DOHH2 (cell line): ENCODE data around the gene GNGT2.

ENCODE experiments used
- H3F3A ChIP-seq: fragments of 200-600 bp; sonication (generic), shearing (Covaris generic); 2 replicates; pipeline ENCODE4 v1.6.0; 2016; ENCODE audit warnings: antibody characterized with exemption, mild to moderate bottlenecking; ENCODE audit not compliant: control insufficient read depth, insufficient read depth
- H3K27ac ChIP-seq: fragments of 200-600 bp; sonication (generic); 2 replicates; pipeline ENCODE4 v1.5.1; 2014; ENCODE audit warnings: low read depth, mild to moderate bottlenecking, low read length, moderate library complexity
- H3K27me3 ChIP-seq: fragments of 200-600 bp; sonication (generic); 2 replicates; pipeline ENCODE4 v1.6.1; 2014; ENCODE audit warnings: mild to moderate bottlenecking, low read length, mixed read lengths; ENCODE audit not compliant: control insufficient read depth
- H3K36me3 ChIP-seq: fragments of 200-600 bp; sonication (generic); 2 replicates; pipeline ENCODE4 v1.6.1; 2014; ENCODE audit warnings: mild to moderate bottlenecking, low read length, moderate library complexity, mixed read lengths; ENCODE audit not compliant: control insufficient read depth
- H3K4me1 ChIP-seq: fragments of 200-600 bp; sonication (generic); 2 replicates; pipeline ENCODE4 v1.6.1; 2014; ENCODE audit warnings: mild to moderate bottlenecking, low read length, mixed read lengths; ENCODE audit not compliant: control insufficient read depth
- H3K4me2 ChIP-seq: fragments of 200-600 bp; sonication (generic); 2 replicates; pipeline ENCODE4 v1.6.0; 2014; ENCODE audit warnings: mild to moderate bottlenecking, low read length, moderate library complexity
- H3K4me3 ChIP-seq: fragments of 200-600 bp; sonication (generic); 2 replicates; pipeline ENCODE4 v1.5.1; 2014; ENCODE audit warnings: mild to moderate bottlenecking, low read length, mixed read lengths
- H3K79me2 ChIP-seq: fragments of 200-600 bp; sonication (generic); 2 replicates; pipeline ENCODE4 v1.6.1; 2014; ENCODE audit warnings: mild to moderate bottlenecking, low read length, mixed read lengths; ENCODE audit not compliant: control insufficient read depth
- H3K9me2 ChIP-seq: fragments of 200-600 bp; sonication (generic); replicated peaks from 2 replicates; pipeline ENCODE4 v1.6.1; 2014; ENCODE audit warnings: mild to moderate bottlenecking, low read length, mixed read lengths; ENCODE audit not compliant: control insufficient read depth
- H3K9me3 ChIP-seq: fragments of 200-600 bp; sonication (generic); 2 replicates; pipeline ENCODE4 v1.6.1; 2014; ENCODE audit warnings: antibody characterized with exemption, low read length, mixed read lengths; ENCODE audit not compliant: control insufficient read depth, insufficient read depth
- H4K20me1 ChIP-seq: fragments of 200-600 bp; sonication (generic); 2 replicates; pipeline ENCODE4 v1.6.0; 2014; ENCODE audit warnings: low read depth, mild to moderate bottlenecking, antibody characterized with exemption, low read length, moderate library complexity; ENCODE audit not compliant: control insufficient read depth, insufficient read depth
- EZH2phosphoT487 ChIP-seq: fragments of 200-600 bp; sonication (generic); IDR thresholded peaks from 2 replicates; pipeline ENCODE4 v1.6.1; 2017; ENCODE audit warnings: borderline replicate concordance, mild to moderate bottlenecking, antibody characterized with exemption, low read length, moderate library complexity, mixed read lengths
- TF ChIP-seq, protein P1 (sequence below): fragments of 200-600 bp; sonication (generic); IDR thresholded peaks from one replicate; pipeline ENCODE4 v1.5.1; 2014; ENCODE audit warnings: antibody characterized with exemption, mild to moderate bottlenecking, low read depth, low read length; ENCODE audit not compliant: poor library complexity, severe bottlenecking

The GNGT2 gene

DNA sequence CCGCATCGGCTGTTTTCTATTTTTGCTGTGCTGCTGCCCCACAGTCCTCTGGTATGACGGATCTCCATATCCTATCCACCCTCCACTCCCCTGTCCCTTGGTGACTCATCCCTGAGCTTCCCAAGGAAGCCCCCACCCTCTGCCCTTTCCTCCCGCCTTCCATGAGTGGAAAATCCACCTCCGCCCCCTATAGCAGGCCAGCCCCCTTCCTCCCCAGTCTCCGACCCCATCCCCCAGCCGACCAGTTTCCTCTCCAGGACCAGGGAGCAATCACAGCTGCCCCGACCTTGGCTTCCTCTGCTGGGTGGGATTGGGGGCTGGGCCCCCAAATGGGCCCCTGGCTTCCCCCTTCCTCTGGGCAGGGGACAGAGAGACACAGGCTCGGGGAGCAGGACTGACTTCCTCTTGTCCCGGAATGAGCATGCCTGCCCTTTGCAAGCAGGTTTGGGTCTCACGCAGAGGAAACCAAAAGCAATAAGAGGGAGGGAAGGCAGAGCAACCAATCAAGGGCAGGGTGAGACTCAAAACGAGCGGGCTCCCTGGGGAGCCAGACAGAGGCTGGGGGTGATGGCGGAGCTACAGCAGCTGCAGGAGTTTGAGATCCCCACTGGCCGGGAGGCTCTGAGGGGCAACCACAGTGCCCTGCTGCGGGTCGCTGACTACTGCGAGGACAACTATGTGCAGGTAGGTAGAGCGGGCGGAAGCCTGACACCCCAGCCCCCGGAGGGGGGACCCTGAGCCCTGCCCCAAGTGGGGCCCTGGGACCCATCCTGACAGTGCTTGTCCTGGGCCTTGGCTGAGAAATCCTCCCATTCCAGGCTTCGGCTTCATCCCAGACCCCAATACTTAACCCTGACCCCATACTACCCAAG is at the start of gene GNGT2, which contains the start of gene ABI3:
Gene GNGT2 (minus strand): TSS at position 417 of the 872 bp plus-strand sequence. CDS start 3,152 bp downstream, outside the sequence.
Gene ABI3 (plus strand): TSS at position 550 of the 872 bp plus-strand sequence. CDS start 18 bp downstream, at position 568.
- Histone ChIP-seq H3K27ac (peak within 1 kb of the TSS; percentile 90), H3K27me3 (no peaks in the 10 kb centered on the region), H3K4me3 (peak within 1 kb of the TSS; percentile 89), H4K20me1 (no peaks in the 10 kb centered on the region), H3K9me2 (no peaks in the 10 kb centered on the region), H3K79me2 (peaks cover 55% of the 10 kb centered on the region), H3K4me2 (peak within 1 kb of the TSS; percentile 74), H3F3A (peaks cover 36% of the 10 kb centered on the region), H3K4me1 (peaks cover 60% of the 10 kb centered on the region), H3K36me3 (peaks cover 29% of the 10 kb centered on the region), H3K9me3 (no peaks in the 10 kb centered on the region)
- no peak for TF ChIP-seq EZH2phosphoT487
- TF ChIP-seq, protein P1, sequence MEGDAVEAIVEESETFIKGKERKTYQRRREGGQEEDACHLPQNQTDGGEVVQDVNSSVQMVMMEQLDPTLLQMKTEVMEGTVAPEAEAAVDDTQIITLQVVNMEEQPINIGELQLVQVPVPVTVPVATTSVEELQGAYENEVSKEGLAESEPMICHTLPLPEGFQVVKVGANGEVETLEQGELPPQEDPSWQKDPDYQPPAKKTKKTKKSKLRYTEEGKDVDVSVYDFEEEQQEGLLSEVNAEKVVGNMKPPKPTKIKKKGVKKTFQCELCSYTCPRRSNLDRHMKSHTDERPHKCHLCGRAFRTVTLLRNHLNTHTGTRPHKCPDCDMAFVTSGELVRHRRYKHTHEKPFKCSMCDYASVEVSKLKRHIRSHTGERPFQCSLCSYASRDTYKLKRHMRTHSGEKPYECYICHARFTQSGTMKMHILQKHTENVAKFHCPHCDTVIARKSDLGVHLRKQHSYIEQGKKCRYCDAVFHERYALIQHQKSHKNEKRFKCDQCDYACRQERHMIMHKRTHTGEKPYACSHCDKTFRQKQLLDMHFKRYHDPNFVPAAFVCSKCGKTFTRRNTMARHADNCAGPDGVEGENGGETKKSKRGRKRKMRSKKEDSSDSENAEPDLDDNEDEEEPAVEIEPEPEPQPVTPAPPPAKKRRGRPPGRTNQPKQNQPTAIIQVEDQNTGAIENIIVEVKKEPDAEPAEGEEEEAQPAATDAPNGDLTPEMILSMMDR, result no peak

DNA sequence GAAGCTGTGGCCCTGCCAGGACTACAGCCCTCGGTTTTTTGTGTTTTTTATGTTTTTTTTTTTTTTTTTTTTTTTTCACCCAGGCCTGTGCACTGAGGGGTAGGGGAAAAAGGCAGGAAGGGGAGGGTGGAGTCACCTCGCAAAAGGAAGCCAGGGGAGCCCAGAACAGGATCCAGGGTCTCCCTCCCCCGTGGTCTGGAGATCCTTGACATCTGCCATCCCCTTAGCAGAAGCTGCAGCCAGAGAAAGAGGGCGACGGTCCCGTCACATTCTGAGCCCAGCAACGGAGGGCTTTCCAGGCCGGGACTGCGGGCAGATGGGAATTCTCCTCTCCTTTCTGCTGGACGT is 49.3 kb upstream of the GNGT2 start:
- no peak for TF ChIP-seq EZH2phosphoT487
- TF ChIP-seq, protein P1, result no peak
- no peaks in the 10 kb centered on the region for H3K36me3 ChIP-seq
- peak overlapping the region; percentile 60 for H3K4me3 ChIP-seq
- H4K20me1 ChIP-seq, result no peaks in the 10 kb centered on the region
- no peaks in the 10 kb centered on the region for H3F3A ChIP-seq
- no peak overlapping the region for H3K27ac ChIP-seq
- H3K27me3 ChIP-seq, result peaks cover 15% of the 10 kb centered on the region
- H3K4me1 ChIP-seq, result peaks cover 12% of the 10 kb centered on the region
- peak overlapping the region; percentile 80 for H3K4me2 ChIP-seq
- H3K79me2 ChIP-seq, result no peaks in the 10 kb centered on the region
- H3K9me3 ChIP-seq, result no peaks in the 10 kb centered on the region
- H3K9me2 ChIP-seq, result no peaks in the 10 kb centered on the region

DNA sequence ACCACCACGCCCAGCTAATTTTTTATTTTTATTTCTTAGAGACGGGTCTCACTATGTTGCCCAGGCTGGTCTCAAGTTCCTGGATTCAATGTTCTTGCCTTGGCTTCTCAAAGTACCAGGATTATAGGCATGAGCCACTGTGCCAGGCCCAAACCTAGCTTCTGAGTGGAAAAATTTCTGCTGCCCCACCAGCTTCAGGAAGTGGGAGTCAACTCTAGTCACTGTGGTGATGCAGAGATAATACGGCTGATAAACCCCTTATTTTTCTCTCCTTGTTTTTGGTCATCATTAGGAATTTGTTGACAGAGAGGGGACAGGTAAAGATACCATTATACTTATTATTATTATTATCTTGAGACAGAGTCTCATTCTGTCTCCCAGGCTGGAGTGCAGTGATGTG is 48.0 kb upstream of the GNGT2 start:
- no peaks in the 10 kb centered on the region for H4K20me1 ChIP-seq
- no peaks in the 10 kb centered on the region for H3K79me2 ChIP-seq

More for the DNA sequence above, 48.0 kb upstream of the GNGT2 start:
- H3K4me1 ChIP-seq, result peaks cover 12% of the 10 kb centered on the region
- TF ChIP-seq, protein P1, result no peak
- no peak for TF ChIP-seq EZH2phosphoT487
- no peaks in the 10 kb centered on the region for H3K36me3 ChIP-seq
- H3K4me2 ChIP-seq, result no peak overlapping the region
- H3K27me3 ChIP-seq, result peaks cover 15% of the 10 kb centered on the region
- H3K4me3 ChIP-seq, result no peak overlapping the region
- H3K27ac ChIP-seq, result no peak overlapping the region
- H3K9me3 ChIP-seq, result no peaks in the 10 kb centered on the region
- H3K9me2 ChIP-seq, result no peaks in the 10 kb centered on the region
- H3F3A ChIP-seq, result no peaks in the 10 kb centered on the region
